Activated CD4-positive, alpha-beta T cell treated with anti-CD3 and anti-CD28 coated beads for 36 hours (primary cell): ENCODE results near the gene ENPEP. TPM values are rescaled to one million over a fixed set of nuclear protein-coding genes. Genes with fewer than 3 reads are reported as not detected.

ENCODE experiments used
- ATAC-seq: fragments of 200-7000 bp; cut with Tn5 transposase; one replicate; pipeline ENCODE4 v1.10.0; 2021; ENCODE audit warnings: mild to moderate bottlenecking, moderate library complexity
- CTCF ChIA-PET: fragments of 350-600 bp; sonication (Branson Sonifier 250); formaldehyde crosslinking; loops from one replicate; lab custom pipeline; 2021; ENCODE audit warnings: antibody characterized with exemption; lab: Charles Lee
- POLR2A ChIA-PET: fragments of 350-600 bp; sonication (Branson Sonifier 250); formaldehyde crosslinking; loops from one replicate; lab custom pipeline; 2021; ENCODE audit warnings: antibody characterized with exemption, inconsistent platforms; lab: Charles Lee
- DNase-seq: peaks from one replicate; pipeline ENCODE4 v3.0.0-alpha.2; 2020
- H3K27ac Mint-ChIP-seq: one replicate; pipeline ENCODE4 v1.8.0; 2021; ENCODE audit warnings: mixed read lengths
- H3K27me3 Mint-ChIP-seq: one replicate; pipeline ENCODE4 v1.8.0; 2021; ENCODE audit warnings: mixed read lengths
- H3K36me3 Mint-ChIP-seq: one replicate; pipeline ENCODE4 v1.8.0; 2021; ENCODE audit warnings: low read depth, mixed read lengths
- H3K4me1 Mint-ChIP-seq: one replicate; pipeline ENCODE4 v1.8.0; 2021; ENCODE audit warnings: mixed read lengths
- H3K4me3 Mint-ChIP-seq: one replicate; pipeline ENCODE4 v1.8.0; 2021; ENCODE audit warnings: mild to moderate bottlenecking, moderate library complexity, mixed read lengths
- H3K9me3 Mint-ChIP-seq: one replicate; pipeline ENCODE4 v1.8.0; 2021; ENCODE audit warnings: low read depth, mixed read lengths
- intact Hi-C, 2 experiments: fragments of 100-400 bp; cut with DNase I in 1 of 2; cut with micrococcal nuclease in 1 of 2; formaldehyde crosslinking; loops; one replicate each; pipeline versions ENCODE4 v1.14.2 to v1.15.1; 2022 to 2024; cut with DNase I, micrococcal nuclease
- total RNA-seq, 2 experiments: library from RNA; stranded (reverse); gene quantifications; one replicate each; pipeline ENCODE4 v1.2.3, GENCODE V29; 2021

ENPEP gene
- total RNA-seq, 2 experiments from 2014 or later = not detected

DNA sequence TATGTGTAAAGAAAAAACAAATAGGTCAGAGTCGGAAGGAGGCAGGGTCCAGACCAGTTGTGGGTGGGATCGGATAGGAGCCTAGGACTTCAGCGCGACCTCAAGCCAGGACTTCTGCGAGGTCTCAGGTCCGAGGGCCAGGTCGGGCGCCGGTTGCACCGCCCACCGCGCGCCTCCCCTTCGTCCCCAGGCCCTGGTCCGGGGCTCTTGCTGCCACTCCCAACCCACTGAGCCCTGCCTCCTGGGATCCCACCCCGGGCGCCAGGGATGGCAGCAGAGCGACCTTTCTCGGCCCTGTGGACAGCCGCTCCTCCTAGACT lies 134.6 kb downstream of the ENPEP start:
- POLR2A ChIA-PET = interaction anchor here (0.7 kb wide), 1 partner anchor 46 kb away, joined by 3 read pairs; no protein-coding TSS in a partner anchor
- intact Hi-C loops = no loop called here
- DNase-seq (no peak), ATAC-seq (no peak)
- Mint-ChIP-seq H3K9me3 (no peaks in the 10 kb centered on the region), H3K27ac (no peak overlapping the region), H3K4me1 (no peaks in the 10 kb centered on the region), H3K4me3 (no peak overlapping the region), H3K27me3 (peaks cover 62% of the 10 kb centered on the region), H3K36me3 (peaks cover 3% of the 10 kb centered on the region)
- CTCF ChIA-PET = interaction anchor here (0.7 kb wide), 1 partner anchor 15 kb away, joined by 3 read pairs; no protein-coding TSS in a partner anchor

DNA sequence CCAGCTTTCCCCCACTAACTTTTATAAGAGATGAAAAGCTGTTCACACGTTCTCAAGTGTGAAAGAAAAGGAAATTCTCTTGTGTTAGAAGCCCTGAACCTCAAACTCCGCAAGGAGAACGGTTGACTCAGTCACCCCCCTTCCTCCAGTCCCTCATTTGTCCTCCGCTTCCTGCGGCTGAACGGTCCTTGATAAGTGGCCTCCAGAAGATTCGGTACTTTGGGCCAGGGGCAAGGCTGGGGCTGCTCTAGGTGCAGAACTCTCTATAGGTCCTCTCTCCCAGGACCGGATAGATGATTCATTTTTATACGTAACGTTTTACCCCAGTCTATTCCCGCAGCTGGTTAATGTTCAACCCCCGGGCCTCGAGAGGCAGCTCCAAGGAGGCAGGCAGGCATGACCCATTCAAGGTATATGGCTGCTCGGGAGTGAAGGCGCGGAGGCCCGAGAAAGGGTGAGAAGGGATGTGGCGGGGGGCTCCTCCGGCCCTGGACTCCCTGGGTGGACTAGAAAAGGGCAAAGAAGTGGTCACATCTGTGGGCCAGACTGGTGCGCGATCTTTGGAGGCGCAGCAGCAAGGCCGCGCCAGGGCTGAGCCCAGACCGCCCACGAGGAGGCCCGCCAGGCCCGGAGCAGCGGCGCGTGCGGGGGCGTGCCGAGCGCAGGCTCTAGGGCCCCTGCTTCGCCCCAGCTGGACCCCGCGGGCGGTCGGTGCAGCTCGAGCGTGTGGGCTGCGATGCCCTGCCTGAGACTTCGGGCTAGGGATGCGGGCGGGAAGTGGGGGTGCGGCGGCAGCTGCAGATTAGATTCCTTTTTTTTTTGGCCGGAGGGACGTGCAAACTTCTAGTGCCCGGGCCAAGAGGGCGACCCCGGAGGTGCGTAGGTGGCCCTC lies 135.2 kb downstream of the ENPEP start:
- Mint-ChIP-seq H3K4me1 (peaks cover 2% of the 10 kb centered on the region), H3K27me3 (peaks cover 66% of the 10 kb centered on the region), H3K36me3 (peaks cover 4% of the 10 kb centered on the region), H3K4me3 (no peak overlapping the region), H3K9me3 (no peaks in the 10 kb centered on the region), H3K27ac (no peak overlapping the region)
- ATAC-seq (no peak), DNase-seq (peak; percentile 11)
- intact Hi-C loops = no loop called here
- ChIA-PET CTCF (interaction anchor here (0.7 kb wide), 1 partner anchor 15 kb away, joined by 3 read pairs; no protein-coding TSS in a partner anchor), POLR2A (interaction anchor here (0.7 kb wide), 1 partner anchor 45 kb away, joined by 3 read pairs; no protein-coding TSS in a partner anchor)

DNA sequence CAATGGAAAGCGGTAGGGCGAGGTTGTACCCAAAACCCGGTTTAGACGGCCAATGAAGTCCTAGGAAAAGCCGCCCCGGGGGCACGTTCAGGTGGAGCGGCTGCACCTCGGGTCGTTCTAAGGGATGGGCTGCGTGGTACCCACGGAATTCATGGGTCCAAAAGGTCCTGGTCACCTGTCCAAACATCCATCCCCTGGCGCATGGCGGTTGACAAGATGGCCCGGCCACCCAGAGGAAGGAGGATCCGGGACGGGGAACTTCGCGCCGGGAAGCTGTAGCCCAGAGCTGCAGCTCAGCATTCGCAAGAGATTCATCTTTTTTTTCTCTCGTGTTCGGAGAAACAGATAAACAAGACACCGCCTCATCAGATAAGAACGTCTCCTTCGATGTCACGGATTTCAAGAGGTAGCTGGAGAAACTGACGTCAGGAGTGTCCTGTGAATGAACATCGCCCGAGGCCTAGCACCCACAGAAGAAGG lies 136.1 kb downstream of the ENPEP start:
- DNase-seq = no peak
- H3K27ac Mint-ChIP-seq = no peak overlapping the region
- intact Hi-C loops = no loop called here
- no peaks in the 10 kb centered on the region for H3K9me3 Mint-ChIP-seq
- CTCF ChIA-PET = interaction anchor here (0.7 kb wide), 1 partner anchor 284 kb away, joined by 3 read pairs; no protein-coding TSS in a partner anchor
- H3K36me3 Mint-ChIP-seq = peaks cover 4% of the 10 kb centered on the region
- peaks cover 3% of the 10 kb centered on the region for H3K4me1 Mint-ChIP-seq
- peaks cover 70% of the 10 kb centered on the region for H3K27me3 Mint-ChIP-seq
- POLR2A ChIA-PET = interaction anchor here (0.6 kb wide), 1 partner anchor 9 kb away, joined by 3 read pairs; no protein-coding TSS in a partner anchor
- ATAC-seq = no peak
- H3K4me3 Mint-ChIP-seq = no peak overlapping the region

DNA sequence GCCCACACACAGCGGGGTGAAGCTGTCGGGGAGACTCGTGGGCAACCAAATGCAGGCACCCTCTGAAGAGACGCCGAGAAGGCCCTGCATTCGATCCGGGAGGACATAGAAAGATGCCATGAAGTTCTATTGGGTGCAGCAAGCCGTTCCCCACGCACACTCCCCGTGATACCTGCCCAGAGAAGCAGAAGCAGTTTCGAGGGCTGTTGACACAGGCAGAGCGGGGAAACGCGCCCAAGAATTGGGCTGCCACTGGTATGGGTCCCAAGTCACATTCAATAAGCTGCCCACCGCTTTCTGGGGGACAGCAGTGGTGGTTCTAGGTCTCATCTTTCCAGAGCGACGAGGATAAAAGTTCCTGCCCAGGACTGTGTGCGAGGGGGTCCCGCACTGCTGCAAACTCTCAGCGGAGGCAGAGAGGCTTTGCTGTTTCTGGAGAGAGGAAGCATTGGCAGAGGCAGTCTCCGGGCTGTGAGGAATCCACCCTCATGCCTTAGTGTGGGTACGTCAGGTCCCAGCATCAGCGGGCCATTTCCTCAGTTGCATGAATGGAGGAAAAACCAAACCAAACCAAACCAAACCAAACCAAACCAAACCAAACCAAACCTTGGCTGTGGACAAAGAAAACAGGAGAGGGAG lies 136.8 kb downstream of the ENPEP start:
- Mint-ChIP-seq H3K27ac (no peak overlapping the region), H3K9me3 (no peaks in the 10 kb centered on the region)
- CTCF ChIA-PET = interaction anchor here (0.7 kb wide), 2 partner anchors 22 to 285 kb away, joined by 3 to 4 read pairs; no protein-coding TSS in a partner anchor

DNA sequence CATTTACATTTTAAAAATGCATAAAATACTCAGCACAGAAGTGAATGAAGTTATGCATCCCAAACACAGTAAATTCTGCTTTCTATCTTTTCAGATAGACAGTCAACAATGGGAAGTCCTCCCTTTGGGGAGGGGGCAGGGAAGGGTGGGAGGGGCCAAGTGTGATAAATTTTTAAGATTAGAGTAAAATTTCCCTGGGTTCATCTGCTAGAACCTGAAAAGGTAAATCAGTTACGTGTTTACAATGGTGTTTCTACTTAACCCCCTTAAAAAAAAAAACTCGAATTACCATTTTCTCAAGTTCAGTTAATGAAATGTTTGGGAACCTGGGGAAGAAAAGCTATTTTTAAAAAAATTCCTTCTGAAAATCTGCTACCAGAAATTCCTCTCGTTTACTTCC lies 137.8 kb downstream of the ENPEP start:
- DNase-seq = no peak
- Mint-ChIP-seq H3K9me3 (no peaks in the 10 kb centered on the region), H3K4me1 (peaks cover 9% of the 10 kb centered on the region), H3K27me3 (peaks cover 76% of the 10 kb centered on the region), H3K4me3 (no peak overlapping the region), H3K27ac (no peak overlapping the region), H3K36me3 (peaks cover 4% of the 10 kb centered on the region)
- intact Hi-C loops = no loop called here
- POLR2A ChIA-PET = no interaction called here
- no peak for ATAC-seq
- CTCF ChIA-PET = interaction anchor here (0.7 kb wide), 1 partner anchor 21 kb away, joined by 4 read pairs; no protein-coding TSS in a partner anchor

More for the DNA sequence above, 136.8 kb downstream of the ENPEP start:
- no peak for ATAC-seq
- peaks cover 75% of the 10 kb centered on the region for H3K27me3 Mint-ChIP-seq
- no peak for DNase-seq
- POLR2A ChIA-PET = interaction anchor here (0.6 kb wide), 1 partner anchor 9 kb away, joined by 3 read pairs; no protein-coding TSS in a partner anchor
- H3K4me3 Mint-ChIP-seq = no peak overlapping the region
- peaks cover 3% of the 10 kb centered on the region for H3K4me1 Mint-ChIP-seq
- intact Hi-C loops = no loop called here
- peaks cover 4% of the 10 kb centered on the region for H3K36me3 Mint-ChIP-seq

DNA sequence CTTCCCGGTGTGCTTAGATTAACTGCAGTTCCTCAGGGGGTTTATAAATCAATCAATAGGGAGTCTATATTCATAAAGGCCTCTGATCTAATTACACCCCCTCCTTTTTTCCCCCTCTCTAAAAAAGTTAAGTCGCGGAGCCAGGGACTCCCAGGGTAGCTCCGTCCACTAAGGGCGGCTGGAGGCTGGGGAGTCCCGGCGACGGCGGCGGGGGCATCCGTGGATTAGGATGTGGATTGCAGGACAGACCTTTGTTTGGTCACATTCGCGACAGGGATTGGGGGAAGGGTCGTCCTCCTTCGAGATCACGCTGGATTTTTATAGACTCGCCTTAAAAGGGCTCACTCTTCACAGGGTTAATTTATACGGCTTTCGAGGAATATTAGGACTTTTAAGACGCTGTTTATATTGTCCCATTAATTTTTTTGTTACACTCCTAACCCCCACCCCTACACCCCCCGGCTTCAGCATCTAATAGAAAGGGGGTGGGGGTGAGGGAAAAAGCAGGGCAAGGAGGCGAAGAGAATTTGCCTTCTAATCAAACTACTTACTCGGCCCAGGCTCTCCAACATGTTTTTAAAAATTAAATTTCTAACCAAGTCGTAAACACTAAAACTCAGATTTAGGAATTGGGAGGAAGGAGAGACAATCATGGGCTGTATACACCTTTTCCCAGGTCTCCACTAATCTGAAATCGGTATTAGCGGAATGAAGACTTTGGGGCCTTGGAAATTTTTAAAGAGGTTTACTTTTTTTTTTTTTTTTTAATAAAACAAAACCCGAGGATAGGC lies 138.4 kb downstream of the ENPEP start:
- Mint-ChIP-seq H3K4me3 (no peak overlapping the region), H3K36me3 (peaks cover 4% of the 10 kb centered on the region), H3K9me3 (no peaks in the 10 kb centered on the region), H3K27ac (no peak overlapping the region), H3K4me1 (peaks cover 14% of the 10 kb centered on the region), H3K27me3 (peaks cover 75% of the 10 kb centered on the region)
- intact Hi-C loops = no loop called here
- ATAC-seq (no peak), DNase-seq (no peak)
- POLR2A ChIA-PET = no interaction called here
- CTCF ChIA-PET = no interaction called here

Other genes starting within 250 kb of the ENPEP start
- gene PITX2, start 146.9 kb downstream of the ENPEP start, total RNA-seq = under 1 TPM in 1 of 2 experiments, not detected in 1; 0.09 TPM